HepG2 (cell line): ENCODE results near the gene PNMA8B. TPM values are rescaled to one million over a fixed set of nuclear protein-coding genes. Genes with fewer than 3 reads are reported as not detected.
A peak's percentile ranks its signal among the peaks of the same experiment; 100 is the strongest.

Experiments used
- IKZF4 ChIP-seq: sonication (generic); formaldehyde crosslinking; IDR thresholded peaks from 2 replicates; pipeline ENCODE4 v1.5.1; 2020; ENCODE audit warnings: borderline replicate concordance, mild to moderate bottlenecking, low read depth, missing genetic modification reagents; ENCODE audit errors: not compliant biosample characterization
- MBNL3 ChIP-seq: fragments of 250-450 bp; sonication (Bioruptor Pico); conservative IDR thresholded peaks from 2 replicates; pipeline ENCODE4 v1.8.0; 2022; ENCODE audit warnings: mild to moderate bottlenecking, inconsistent platforms
- MIXL1 ChIP-seq: IDR thresholded peaks from 2 replicates; pipeline ENCODE4 v1.6.1; 2016
- NFIB ChIP-seq: sonication (generic); formaldehyde crosslinking; IDR thresholded peaks from 2 replicates; pipeline ENCODE4 v1.9.0; 2021; ENCODE audit warnings: missing genetic modification reagents, mild to moderate bottlenecking, borderline replicate concordance
- NONO ChIP-seq, 2 experiments: fragments of 450-650 bp in 1 of 2; sonication (generic) in 1 of 2; formaldehyde crosslinking in 1 of 2; IDR thresholded peaks in 1 of 2; conservative IDR thresholded peaks in 1 of 2; 2 replicates each; pipeline versions ENCODE4 v1.6.1 to v1.8.0; 2017 to 2022; ENCODE audit warnings: mild to moderate bottlenecking in 1 of 2, missing genetic modification reagents in 1 of 2, moderate library complexity in 1 of 2
- SMC3 ChIP-seq: IDR thresholded peaks from 2 replicates; pipeline ENCODE4 v1.6.1; 2011; ENCODE audit warnings: low read length, improper control_type of control experiment
- STAG1 ChIP-seq: sonication (generic); formaldehyde crosslinking; IDR thresholded peaks from 2 replicates; pipeline ENCODE4 v1.4.0; 2020; ENCODE audit warnings: missing genetic modification reagents
- ZNF672 ChIP-seq: sonication (generic); formaldehyde crosslinking; IDR thresholded peaks from 2 replicates; pipeline ENCODE4 v1.8.1; 2022; ENCODE audit warnings: missing genetic modification reagents
- ZNF724P ChIP-seq: sonication (generic); formaldehyde crosslinking; IDR thresholded peaks from 2 replicates; pipeline ENCODE4 v1.8.0; 2022; ENCODE audit warnings: missing genetic modification reagents, borderline replicate concordance
- ZNF761 ChIP-seq: sonication (generic); formaldehyde crosslinking; conservative IDR thresholded peaks from 2 replicates; pipeline ENCODE4 v1.4.0; 2020; ENCODE audit warnings: mild to moderate bottlenecking, missing genetic modification reagents
- polyA plus RNA-seq, 8 experiments: library from polyadenylated mRNA; depleted of rRNA in 3 of 8; stranded (reverse) in 7 of 8; unstranded in 1 of 8; fragments of >200 nt; fragmentation: Illumina TruSeq in 4 of 8; extraction: Trizol in 4 of 8; gene quantifications; 2 replicates each; pipeline versions ENCODE4 v1.2.1 to v1.2.3, GENCODE V29; 2011 to 2016; ENCODE audit warnings: low read depth in 4 of 8, missing spikeins in 1 of 8, mixed read lengths in 1 of 8; ENCODE audit not compliant: insufficient read depth in 1 of 8
- total RNA-seq, 5 experiments: library from RNA; depleted of rRNA; stranded (reverse); fragments of >200 nt; fragmentation: Illumina TruSeq; extraction: Trizol; gene quantifications; 2 replicates each; pipeline ENCODE4 v1.2.3, GENCODE V29; 2016; ENCODE audit warnings: low read depth in 1 of 5
- TF ChIP-seq, protein P1 (sequence below): sonication (generic); formaldehyde crosslinking; IDR thresholded peaks from 2 replicates; pipeline ENCODE4 v1.5.0; 2020; ENCODE audit warnings: mild to moderate bottlenecking, missing genetic modification reagents, borderline replicate concordance
- TF ChIP-seq, protein P2 (sequence below): sonication (generic); formaldehyde crosslinking; IDR thresholded peaks from 2 replicates; pipeline ENCODE4 v1.4.0; 2020; ENCODE audit warnings: low read depth, missing genetic modification reagents
- TF ChIP-seq, protein P3 (sequence below): sonication (generic); formaldehyde crosslinking; IDR thresholded peaks from 2 replicates; pipeline ENCODE4 v1.4.0; 2020; ENCODE audit warnings: missing genetic modification reagents

The PNMA8B gene
- total and polyA plus RNA-seq, 2 of the 13 experiments (the other 11 are each of a cell fraction or from before 2014, with no cell fraction given) = not detected

DNA sequence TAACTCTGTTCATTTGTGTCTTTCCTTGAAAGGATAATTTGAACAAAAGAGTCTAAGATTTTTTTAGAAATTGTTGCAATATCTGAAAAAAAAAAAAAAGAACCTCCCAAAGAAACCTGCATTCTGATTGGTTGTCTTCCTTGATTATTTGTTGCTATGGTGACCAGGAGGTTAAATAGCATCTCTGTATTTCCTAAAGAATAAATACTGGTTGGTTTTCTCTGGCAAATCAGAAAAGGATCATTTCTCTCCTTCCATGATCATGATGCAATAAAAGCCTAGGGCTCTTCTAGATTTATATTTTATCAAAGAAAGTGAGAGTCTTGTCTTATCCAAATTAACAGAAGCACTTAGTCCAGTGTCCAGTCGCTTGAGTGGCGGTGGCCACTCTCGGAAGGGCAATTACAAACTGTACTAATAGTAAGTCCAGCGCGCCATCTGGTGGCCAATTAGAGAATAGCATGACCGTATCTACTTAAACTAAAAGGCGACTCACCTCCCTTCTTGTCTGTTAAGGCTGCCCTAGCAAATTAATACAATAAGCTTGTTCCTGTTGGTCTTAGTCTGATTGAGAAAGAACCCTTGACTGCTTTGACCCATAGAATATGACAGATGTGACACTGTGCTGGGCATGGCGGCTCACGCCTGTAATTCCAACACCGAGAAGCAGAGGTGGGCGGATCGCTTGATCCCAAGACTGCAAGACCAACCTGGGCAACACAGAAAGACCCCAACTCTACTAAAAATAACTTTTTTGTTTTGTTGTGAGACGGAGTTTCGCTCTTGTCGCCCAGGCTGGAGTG, 47.0 kb upstream of the PNMA8B start (continued):
- TF ChIP-seq ZNF672 (CRISPR knock-in tag) (no peak), NFIB (CRISPR knock-in tag) (no peak), MBNL3 (CRISPR knock-in tag) (no peak), SMC3 (peak; percentile 65; the same call in 1 of the 2 replicates), STAG1 (CRISPR knock-in tag) (peak; percentile 68), NONO (IDR thresholded peaks at IDR 0.05) (no peak), NONO (CRISPR knock-in tag; conservative IDR thresholded peaks at IDR 0.05) (no peak), IKZF4 (CRISPR knock-in tag) (no peak), MIXL1 (peak; percentile 74), ZNF761 (CRISPR knock-in tag) (no peak), ZNF724P (CRISPR knock-in tag) (no peak)
- TF ChIP-seq, protein P1, sequence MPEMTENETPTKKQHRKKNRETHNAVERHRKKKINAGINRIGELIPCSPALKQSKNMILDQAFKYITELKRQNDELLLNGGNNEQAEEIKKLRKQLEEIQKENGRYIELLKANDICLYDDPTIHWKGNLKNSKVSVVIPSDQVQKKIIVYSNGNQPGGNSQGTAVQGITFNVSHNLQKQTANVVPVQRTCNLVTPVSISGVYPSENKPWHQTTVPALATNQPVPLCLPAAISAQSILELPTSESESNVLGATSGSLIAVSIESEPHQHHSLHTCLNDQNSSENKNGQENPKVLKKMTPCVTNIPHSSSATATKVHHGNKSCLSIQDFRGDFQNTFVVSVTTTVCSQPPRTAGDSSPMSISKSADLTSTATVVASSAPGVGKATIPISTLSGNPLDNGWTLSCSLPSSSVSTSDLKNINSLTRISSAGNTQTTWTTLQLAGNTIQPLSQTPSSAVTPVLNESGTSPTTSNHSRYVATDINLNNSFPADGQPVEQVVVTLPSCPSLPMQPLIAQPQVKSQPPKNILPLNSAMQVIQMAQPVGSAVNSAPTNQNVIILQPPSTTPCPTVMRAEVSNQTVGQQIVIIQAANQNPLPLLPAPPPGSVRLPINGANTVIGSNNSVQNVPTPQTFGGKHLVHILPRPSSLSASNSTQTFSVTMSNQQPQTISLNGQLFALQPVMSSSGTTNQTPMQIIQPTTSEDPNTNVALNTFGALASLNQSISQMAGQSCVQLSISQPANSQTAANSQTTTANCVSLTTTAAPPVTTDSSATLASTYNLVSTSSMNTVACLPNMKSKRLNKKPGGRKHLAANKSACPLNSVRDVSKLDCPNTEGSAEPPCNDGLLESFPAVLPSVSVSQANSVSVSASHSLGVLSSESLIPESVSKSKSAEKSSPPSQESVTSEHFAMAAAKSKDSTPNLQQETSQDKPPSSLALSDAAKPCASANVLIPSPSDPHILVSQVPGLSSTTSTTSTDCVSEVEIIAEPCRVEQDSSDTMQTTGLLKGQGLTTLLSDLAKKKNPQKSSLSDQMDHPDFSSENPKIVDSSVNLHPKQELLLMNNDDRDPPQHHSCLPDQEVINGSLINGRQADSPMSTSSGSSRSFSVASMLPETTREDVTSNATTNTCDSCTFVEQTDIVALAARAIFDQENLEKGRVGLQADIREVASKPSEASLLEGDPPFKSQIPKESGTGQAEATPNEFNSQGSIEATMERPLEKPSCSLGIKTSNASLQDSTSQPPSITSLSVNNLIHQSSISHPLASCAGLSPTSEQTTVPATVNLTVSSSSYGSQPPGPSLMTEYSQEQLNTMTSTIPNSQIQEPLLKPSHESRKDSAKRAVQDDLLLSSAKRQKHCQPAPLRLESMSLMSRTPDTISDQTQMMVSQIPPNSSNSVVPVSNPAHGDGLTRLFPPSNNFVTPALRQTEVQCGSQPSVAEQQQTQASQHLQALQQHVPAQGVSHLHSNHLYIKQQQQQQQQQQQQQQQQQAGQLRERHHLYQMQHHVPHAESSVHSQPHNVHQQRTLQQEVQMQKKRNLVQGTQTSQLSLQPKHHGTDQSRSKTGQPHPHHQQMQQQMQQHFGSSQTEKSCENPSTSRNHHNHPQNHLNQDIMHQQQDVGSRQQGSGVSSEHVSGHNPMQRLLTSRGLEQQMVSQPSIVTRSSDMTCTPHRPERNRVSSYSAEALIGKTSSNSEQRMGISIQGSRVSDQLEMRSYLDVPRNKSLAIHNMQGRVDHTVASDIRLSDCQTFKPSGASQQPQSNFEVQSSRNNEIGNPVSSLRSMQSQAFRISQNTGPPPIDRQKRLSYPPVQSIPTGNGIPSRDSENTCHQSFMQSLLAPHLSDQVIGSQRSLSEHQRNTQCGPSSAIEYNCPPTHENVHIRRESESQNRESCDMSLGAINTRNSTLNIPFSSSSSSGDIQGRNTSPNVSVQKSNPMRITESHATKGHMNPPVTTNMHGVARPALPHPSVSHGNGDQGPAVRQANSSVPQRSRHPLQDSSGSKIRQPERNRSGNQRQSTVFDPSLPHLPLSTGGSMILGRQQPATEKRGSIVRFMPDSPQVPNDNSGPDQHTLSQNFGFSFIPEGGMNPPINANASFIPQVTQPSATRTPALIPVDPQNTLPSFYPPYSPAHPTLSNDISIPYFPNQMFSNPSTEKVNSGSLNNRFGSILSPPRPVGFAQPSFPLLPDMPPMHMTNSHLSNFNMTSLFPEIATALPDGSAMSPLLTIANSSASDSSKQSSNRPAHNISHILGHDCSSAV (CRISPR knock-in tag) = no peak
- TF ChIP-seq, protein P2, sequence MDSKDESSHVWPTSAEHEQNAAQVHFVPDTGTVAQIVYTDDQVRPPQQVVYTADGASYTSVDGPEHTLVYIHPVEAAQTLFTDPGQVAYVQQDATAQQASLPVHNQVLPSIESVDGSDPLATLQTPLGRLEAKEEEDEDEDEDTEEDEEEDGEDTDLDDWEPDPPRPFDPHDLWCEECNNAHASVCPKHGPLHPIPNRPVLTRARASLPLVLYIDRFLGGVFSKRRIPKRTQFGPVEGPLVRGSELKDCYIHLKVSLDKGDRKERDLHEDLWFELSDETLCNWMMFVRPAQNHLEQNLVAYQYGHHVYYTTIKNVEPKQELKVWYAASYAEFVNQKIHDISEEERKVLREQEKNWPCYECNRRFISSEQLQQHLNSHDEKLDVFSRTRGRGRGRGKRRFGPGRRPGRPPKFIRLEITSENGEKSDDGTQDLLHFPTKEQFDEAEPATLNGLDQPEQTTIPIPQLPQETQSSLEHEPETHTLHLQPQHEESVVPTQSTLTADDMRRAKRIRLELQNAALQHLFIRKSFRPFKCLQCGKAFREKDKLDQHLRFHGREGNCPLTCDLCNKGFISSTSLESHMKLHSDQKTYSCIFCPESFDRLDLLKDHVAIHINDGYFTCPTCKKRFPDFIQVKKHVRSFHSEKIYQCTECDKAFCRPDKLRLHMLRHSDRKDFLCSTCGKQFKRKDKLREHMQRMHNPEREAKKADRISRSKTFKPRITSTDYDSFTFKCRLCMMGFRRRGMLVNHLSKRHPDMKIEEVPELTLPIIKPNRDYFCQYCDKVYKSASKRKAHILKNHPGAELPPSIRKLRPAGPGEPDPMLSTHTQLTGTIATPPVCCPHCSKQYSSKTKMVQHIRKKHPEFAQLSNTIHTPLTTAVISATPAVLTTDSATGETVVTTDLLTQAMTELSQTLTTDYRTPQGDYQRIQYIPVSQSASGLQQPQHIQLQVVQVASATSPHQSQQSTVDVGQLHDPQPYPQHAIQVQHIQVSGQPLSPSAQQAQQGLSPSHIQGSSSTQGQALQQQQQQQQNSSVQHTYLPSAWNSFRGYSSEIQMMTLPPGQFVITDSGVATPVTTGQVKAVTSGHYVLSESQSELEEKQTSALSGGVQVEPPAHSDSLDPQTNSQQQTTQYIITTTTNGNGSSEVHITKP (CRISPR knock-in tag) = no peak
- TF ChIP-seq, protein P3, sequence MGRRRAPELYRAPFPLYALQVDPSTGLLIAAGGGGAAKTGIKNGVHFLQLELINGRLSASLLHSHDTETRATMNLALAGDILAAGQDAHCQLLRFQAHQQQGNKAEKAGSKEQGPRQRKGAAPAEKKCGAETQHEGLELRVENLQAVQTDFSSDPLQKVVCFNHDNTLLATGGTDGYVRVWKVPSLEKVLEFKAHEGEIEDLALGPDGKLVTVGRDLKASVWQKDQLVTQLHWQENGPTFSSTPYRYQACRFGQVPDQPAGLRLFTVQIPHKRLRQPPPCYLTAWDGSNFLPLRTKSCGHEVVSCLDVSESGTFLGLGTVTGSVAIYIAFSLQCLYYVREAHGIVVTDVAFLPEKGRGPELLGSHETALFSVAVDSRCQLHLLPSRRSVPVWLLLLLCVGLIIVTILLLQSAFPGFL (CRISPR knock-in tag) = no peak
